Stimulated activated CD4-positive, alpha-beta T cell treated with anti-CD3 and anti-CD28 coated beads, TNF-alpha, amount 100 ng/mL, for 48 hours (primary cell): ENCODE results near the gene CNKSR3.

Source experiments
- DNase-seq, 3 donors: peaks; one replicate each; pipeline ENCODE4 v3.0.0-alpha.2; 2020; ENCODE audit warnings: low read depth in 3 of 3

Gene CNKSR3

DNA sequence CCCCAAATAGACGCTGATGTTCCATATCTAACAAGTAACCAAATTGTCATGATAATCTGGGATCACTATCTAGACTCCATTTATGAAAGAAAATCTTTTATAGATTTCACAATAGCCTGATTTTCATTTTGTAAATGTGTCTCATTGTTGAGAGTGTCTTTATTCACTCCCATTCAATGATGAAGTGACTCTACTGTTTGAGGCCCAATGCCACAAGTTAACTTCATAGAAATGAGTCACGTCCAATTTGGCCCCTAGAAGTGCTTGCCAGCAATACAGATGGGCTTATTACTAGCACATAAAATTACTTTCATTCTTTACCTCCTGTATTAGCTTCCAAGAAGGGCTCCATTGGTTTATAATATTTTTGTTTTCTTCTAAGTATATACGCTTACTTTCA lies 160.2 kb downstream of the CNKSR3 start:
- DNase-seq = no peak

- DNase-seq = no peak
Measured at GRCh38 chr6:154347981-154348380, 162.5 kb downstream of the CNKSR3 start.

- no peak for DNase-seq
Measured at GRCh38 chr6:154345811-154346210, 164.7 kb downstream of the CNKSR3 start.

GRCh38 chr6:154343473-154344308 lies 166.8 kb downstream of the CNKSR3 start:
- no peak for DNase-seq

DNA sequence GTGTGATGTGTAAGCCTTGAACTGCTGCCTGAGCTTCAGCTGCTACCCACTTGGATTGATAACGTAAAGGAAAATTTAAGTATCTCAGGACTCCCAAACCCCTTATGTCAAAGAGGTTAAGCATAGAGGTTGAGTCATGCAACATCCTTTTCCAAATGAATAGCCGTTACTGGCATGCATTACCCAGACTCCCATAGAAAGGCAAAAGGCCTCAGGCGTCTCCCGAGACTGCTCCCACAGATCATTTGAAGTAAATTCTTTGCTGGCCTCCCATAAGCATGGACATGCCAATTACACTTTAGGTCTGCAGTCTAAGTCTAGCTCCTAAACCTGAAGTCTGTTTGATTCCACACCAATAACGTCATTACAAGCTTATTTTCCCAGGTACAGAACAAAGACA lies 168.6 kb downstream of the CNKSR3 start:
- no peak for DNase-seq

- no peak for DNase-seq
Measured at GRCh38 chr6:154341336-154341735, 169.1 kb downstream of the CNKSR3 start.
